ENCODE measurements around the gene TIMM17A. TPM values are rescaled to one million over a fixed set of nuclear protein-coding genes. Genes with fewer than 3 reads are reported as not detected.

The TIMM17A gene
- total and polyA plus RNA-seq, 7 donors = 23.3 to 71.4 (median 48.6) TPM

DNA sequence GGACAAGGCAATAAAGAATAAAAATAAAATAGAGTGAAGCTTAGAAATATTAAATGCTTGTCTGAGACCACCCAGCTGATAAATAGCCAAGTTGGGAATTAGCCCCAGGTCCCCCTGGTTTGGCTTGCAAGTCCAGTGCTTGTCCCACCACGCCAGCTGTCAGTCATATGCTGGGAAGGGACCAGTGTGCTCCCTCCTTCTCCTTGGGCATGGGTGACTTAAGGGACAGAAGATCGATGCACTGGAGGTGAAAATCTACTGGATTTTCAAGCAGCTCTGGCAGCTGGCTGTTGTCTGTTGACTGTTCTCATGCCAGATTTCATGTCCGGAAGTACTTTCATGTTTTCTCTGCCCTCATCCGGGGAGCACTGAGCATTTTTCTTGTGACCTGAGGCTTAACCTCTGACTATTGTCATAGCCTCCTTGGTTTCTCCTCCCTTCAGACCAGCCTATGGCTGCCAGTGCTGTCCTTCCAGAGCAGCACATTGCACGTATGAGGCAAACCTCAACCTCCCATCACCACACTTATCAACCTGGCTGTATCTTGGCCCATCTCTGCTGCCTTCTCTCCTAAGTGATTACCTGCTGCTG lies 21.4 kb upstream of the TIMM17A start:
- no peaks in the 10 kb centered on the region for H3K9me3 ChIP-seq
- H3K27ac ChIP-seq = peak overlapping the region; percentile 91 to 98 (median 92)
- TF ChIP-seq POLR2AphosphoS5 (IDR thresholded peaks at IDR 0.05) (peak in 1 of 4 donors; percentile 53), EP300 (IDR thresholded peaks at IDR 0.05) (no peak), POLR2A (IDR thresholded peaks at IDR 0.05) (no peak)
- TF ChIP-seq, protein P1, sequence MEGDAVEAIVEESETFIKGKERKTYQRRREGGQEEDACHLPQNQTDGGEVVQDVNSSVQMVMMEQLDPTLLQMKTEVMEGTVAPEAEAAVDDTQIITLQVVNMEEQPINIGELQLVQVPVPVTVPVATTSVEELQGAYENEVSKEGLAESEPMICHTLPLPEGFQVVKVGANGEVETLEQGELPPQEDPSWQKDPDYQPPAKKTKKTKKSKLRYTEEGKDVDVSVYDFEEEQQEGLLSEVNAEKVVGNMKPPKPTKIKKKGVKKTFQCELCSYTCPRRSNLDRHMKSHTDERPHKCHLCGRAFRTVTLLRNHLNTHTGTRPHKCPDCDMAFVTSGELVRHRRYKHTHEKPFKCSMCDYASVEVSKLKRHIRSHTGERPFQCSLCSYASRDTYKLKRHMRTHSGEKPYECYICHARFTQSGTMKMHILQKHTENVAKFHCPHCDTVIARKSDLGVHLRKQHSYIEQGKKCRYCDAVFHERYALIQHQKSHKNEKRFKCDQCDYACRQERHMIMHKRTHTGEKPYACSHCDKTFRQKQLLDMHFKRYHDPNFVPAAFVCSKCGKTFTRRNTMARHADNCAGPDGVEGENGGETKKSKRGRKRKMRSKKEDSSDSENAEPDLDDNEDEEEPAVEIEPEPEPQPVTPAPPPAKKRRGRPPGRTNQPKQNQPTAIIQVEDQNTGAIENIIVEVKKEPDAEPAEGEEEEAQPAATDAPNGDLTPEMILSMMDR (IDR thresholded peaks at IDR 0.05) = no peak
- H3K4me3 ChIP-seq = no peak overlapping the region
- WGBS, 2 donors = 46 to 54% methylated on average over 5 of the region's 5 CpGs
- H3K36me3 ChIP-seq = peaks cover 5 to 57% (median 23%) of the 10 kb centered on the region in 4 donors
- intact Hi-C loops (cut with DNase I) = no loop called here
- DNase-seq = no peak
- no peaks in the 10 kb centered on the region for H3K27me3 ChIP-seq
- H3K4me1 ChIP-seq = peaks cover 0 to 98% (median 80%) of the 10 kb centered on the region in 4 donors

DNA sequence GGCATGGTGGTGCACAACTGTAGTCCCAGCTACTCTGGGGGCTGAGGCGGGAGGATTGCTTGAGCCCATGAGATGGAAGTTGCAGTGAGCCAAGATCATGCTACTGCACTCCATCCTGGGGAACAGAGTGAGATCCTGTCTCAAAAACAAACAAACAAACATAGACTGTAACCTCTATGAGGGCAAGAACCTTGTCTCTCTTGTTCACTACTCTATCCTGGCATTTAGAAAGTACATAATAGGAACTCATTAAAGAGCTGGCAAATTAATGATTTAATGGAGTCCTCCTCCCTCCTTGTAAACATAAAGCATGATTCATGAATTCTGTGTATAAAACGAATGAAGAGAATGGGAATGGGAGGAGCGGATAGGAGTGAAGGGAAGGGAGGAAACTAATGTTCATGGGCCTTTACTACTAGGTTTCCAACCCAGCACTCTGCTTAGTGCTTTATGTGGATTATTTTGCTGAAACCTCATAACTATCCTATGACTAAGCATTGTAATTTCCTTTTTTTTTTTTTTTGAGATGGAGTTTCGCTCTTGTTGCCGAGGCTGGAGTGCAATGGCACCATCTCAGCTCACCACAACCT lies 17.6 kb upstream of the TIMM17A start:
- DNase-seq = no peak
- Histone ChIP-seq H3K4me1 (peaks cover 0 to 80% (median 74%) of the 10 kb centered on the region in 4 donors), H3K27me3 (no peaks in the 10 kb centered on the region), H3K27ac (peak overlapping the region; percentile 91 to 98 (median 92)), H3K36me3 (peaks cover 0 to 27% (median 3%) of the 10 kb centered on the region in 4 donors), H3K4me3 (peak overlapping the region in 2 of 4 donors; percentile 75 to 82), H3K9me3 (no peaks in the 10 kb centered on the region)
- TF ChIP-seq, protein P1 (IDR thresholded peaks at IDR 0.05) = no peak
- peak; percentile 7 to 56 (median 50) for TF ChIP-seq POLR2AphosphoS5 (IDR thresholded peaks at IDR 0.05)
- 60 to 70% methylated on average over 5 of the region's 5 CpGs for whole genome bisulfite sequencing, 2 donors
- intact Hi-C loops (cut with DNase I) = no loop called here

DNA sequence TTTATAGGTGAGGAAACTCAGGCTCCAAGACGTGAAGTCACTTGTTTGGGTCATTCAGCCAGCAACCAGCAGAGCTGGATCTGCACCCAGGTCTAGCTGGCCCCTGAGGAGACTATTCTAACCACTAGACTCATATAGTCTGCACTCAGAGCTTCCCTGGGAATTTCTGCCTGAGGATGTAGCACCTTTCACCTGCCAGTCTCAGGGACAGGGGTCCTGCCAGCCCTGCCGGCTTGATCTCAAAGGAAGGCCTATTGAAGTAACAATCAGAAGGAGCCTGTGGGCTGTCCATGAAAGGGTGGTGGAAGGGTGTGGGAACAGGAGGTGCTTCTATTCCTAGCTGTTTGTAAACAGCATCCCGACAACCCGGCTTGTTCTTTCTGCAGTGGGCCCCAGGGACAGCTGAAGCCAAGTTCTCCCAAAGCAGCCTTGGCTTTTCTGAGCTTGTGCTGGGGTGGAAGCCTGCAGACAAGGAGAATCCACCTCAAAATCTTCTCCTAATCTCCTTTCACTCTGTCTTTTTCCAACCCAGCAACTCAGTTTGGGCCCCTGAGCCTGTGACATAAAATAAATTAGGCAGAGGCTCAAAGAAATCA lies 16.8 kb upstream of the TIMM17A start:
- intact Hi-C loops (cut with DNase I) = no loop called here
- Histone ChIP-seq H3K4me1 (peaks cover 0 to 79% (median 71%) of the 10 kb centered on the region in 4 donors), H3K9me3 (no peaks in the 10 kb centered on the region), H3K27ac (peak overlapping the region; percentile 91 to 98 (median 92)), H3K27me3 (no peaks in the 10 kb centered on the region), H3K4me3 (peak overlapping the region; percentile 0 to 82 (median 38)), H3K36me3 (peaks cover 0 to 34% (median 2%) of the 10 kb centered on the region in 4 donors)
- TF ChIP-seq POLR2AphosphoS5 (IDR thresholded peaks at IDR 0.05) = peak in 2 of 4 donors; percentile 20 to 39
- TF ChIP-seq, protein P1 (IDR thresholded peaks at IDR 0.05) = no peak
- no peak for DNase-seq
- 56 to 63% methylated on average over 4 of the region's 4 CpGs for WGBS, 2 donors

DNA sequence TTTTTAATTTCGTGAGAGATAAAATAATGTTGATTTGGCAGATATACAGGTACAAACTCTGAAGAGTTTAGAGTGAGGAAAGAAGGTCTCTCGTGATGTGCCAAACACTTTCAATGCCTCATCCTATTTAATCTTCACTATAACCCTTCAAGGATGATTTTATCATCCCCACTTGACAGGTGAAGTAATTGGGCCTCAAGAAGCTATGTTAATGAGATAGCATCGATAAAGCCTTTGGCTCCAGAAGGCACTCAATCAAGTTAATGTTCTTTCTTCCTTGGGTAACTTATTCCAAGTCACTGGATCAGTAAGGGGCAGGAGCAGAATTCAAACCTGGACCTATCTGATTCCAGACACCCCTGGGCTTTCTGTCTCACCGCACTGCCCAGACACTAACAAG lies 16.2 kb upstream of the TIMM17A start:
- Histone ChIP-seq H3K27ac (peak overlapping the region; percentile 91 to 98 (median 92)), H3K4me3 (peak overlapping the region in 3 of 4 donors; percentile 1 to 82 (median 75)), H3K27me3 (no peaks in the 10 kb centered on the region), H3K9me3 (no peaks in the 10 kb centered on the region), H3K36me3 (peaks cover 1 to 38% (median 5%) of the 10 kb centered on the region in 4 donors), H3K4me1 (peaks cover 0 to 73% (median 66%) of the 10 kb centered on the region in 4 donors)
- no peak for DNase-seq
- 68 to 75% methylated on average over 4 of the region's 4 CpGs for WGBS, 2 donors
- TF ChIP-seq EP300 (IDR thresholded peaks at IDR 0.05) (no peak), POLR2A (IDR thresholded peaks at IDR 0.05) (no peak), POLR2AphosphoS5 (IDR thresholded peaks at IDR 0.05) (no peak)
- TF ChIP-seq, protein P1 (IDR thresholded peaks at IDR 0.05) = no peak
- intact Hi-C loops (cut with DNase I) = no loop called here

All from sigmoid colon (tissue), 7 donors.